Measurements from ENCODE around the gene MEGF6. TPM values are rescaled to one million over a fixed set of nuclear protein-coding genes. Genes with fewer than 3 reads are reported as not detected.

The MEGF6 gene
- total and polyA plus RNA-seq, 12 donors = 0.15 to 29.2 (median 8.2) TPM

DNA sequence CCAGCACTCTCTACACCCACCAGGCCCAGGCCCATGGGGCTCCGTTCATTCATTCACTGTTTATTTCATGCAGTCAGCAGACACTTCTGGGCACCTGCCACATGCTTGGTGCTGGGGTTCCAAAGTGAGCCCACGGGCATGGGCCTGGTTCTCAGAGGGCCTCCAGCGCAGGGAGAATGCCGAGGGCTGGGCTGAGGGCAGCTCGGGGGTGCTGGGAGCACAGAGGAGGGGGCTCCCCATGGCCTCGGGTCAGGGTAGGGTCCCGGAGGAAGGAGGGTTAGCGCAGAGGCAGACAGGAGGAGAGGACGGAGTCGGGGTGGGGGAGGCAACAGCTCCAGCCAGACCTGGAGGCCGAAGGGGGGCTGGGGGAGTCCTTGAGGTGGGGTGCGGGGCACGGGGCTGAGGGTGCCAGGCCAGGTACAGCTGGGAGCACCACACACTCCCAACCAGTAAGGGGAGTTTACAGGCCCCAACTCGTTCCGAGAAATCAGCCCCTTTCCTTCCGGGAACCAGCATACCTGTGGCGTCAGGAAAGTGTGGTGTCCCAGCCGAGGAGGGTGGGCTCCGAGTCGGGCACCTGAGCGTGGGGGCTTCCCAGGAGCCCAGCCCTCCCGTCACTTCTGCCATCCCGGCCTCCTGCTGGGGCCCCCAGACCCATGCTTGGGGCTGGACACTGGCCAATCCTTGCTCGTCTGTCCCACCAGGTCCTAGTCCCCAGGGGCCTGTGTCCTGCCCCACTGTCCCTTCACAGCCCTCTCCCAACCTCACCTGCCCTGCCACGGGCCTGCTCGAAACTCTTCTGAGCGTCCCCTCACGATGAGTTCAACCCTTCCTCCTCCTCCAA lies 146.0 kb downstream of the MEGF6 start:
- no peaks in the 10 kb centered on the region for H3K4me1 ChIP-seq (replicated peaks in 1 of 2)
- intact Hi-C loops (cut with DNase I) = no loop called here
- H3K4me3 ChIP-seq = no peak overlapping the region
- no peak overlapping the region for H3K27ac ChIP-seq
- TF ChIP-seq, protein P1, sequence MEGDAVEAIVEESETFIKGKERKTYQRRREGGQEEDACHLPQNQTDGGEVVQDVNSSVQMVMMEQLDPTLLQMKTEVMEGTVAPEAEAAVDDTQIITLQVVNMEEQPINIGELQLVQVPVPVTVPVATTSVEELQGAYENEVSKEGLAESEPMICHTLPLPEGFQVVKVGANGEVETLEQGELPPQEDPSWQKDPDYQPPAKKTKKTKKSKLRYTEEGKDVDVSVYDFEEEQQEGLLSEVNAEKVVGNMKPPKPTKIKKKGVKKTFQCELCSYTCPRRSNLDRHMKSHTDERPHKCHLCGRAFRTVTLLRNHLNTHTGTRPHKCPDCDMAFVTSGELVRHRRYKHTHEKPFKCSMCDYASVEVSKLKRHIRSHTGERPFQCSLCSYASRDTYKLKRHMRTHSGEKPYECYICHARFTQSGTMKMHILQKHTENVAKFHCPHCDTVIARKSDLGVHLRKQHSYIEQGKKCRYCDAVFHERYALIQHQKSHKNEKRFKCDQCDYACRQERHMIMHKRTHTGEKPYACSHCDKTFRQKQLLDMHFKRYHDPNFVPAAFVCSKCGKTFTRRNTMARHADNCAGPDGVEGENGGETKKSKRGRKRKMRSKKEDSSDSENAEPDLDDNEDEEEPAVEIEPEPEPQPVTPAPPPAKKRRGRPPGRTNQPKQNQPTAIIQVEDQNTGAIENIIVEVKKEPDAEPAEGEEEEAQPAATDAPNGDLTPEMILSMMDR (IDR thresholded peaks at IDR 0.05) = no peak
- no peak for TF ChIP-seq POLR2A (IDR thresholded peaks at IDR 0.05)
- WGBS, 4 donors = 66 to 77% (median 72%) methylated on average over 16 to 28 of the region's 28 CpGs
- no peaks in the 10 kb centered on the region for H3K27me3 ChIP-seq
- peak in 1 of 7 donors; percentile 10 for DNase-seq
- no peaks in the 10 kb centered on the region for H3K9me3 ChIP-seq (replicated peaks in 1 of 3)
- H3K36me3 ChIP-seq (replicated peaks in 1 of 2) = no peaks in the 10 kb centered on the region

DNA sequence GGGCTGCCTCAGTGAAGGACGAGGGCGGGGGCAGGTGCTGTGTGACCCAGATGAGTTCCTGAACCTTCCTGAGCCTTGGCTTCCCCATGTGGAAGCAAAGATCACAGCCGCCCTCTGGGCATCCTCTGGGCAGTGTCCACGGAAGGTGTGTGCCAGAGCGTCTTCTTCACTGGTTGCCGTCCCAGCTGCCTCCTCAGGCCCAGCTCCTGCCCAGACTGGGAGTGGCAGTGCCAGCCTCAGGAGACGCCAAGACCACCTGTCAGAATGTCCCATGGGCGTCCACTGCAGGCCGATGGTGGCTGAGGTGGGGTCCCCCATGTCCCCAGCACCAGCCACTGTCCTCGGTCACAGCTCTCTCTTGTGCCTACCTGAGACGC lies 146.7 kb downstream of the MEGF6 start:
- H3K4me3 ChIP-seq = no peak overlapping the region
- intact Hi-C loops (cut with DNase I) = no loop called here
- H3K27me3 ChIP-seq = no peaks in the 10 kb centered on the region
- H3K9me3 ChIP-seq (replicated peaks in 1 of 3) = no peaks in the 10 kb centered on the region
- no peaks in the 10 kb centered on the region for H3K36me3 ChIP-seq (replicated peaks in 1 of 2)
- WGBS, 4 donors = 73 to 83% (median 78%) methylated on average over 5 to 11 of the region's 11 CpGs
- TF ChIP-seq, protein P1 (IDR thresholded peaks at IDR 0.05) = no peak
- TF ChIP-seq POLR2A (IDR thresholded peaks at IDR 0.05) = no peak
- no peak overlapping the region for H3K27ac ChIP-seq
- DNase-seq = peak in 1 of 7 donors; percentile 11
- no peaks in the 10 kb centered on the region for H3K4me1 ChIP-seq (replicated peaks in 1 of 2)

GRCh38 chr1:3463891-3464648 lies 147.2 kb downstream of the MEGF6 start:
- 75 to 90% (median 81%) methylated on average over 7 to 21 of the region's 21 CpGs for WGBS, 4 donors
- Histone ChIP-seq H3K4me3 (no peak overlapping the region), H3K27me3 (no peaks in the 10 kb centered on the region), H3K4me1 (replicated peaks in 1 of 2) (no peaks in the 10 kb centered on the region), H3K9me3 (replicated peaks in 1 of 3) (no peaks in the 10 kb centered on the region), H3K36me3 (replicated peaks in 1 of 2) (no peaks in the 10 kb centered on the region), H3K27ac (no peak overlapping the region)
- intact Hi-C loops (cut with DNase I) = no loop called here
- TF ChIP-seq POLR2A (IDR thresholded peaks at IDR 0.05) = no peak
- TF ChIP-seq, protein P1 (IDR thresholded peaks at IDR 0.05) = no peak
- DNase-seq = peak in 1 of 7 donors; percentile 6

DNA sequence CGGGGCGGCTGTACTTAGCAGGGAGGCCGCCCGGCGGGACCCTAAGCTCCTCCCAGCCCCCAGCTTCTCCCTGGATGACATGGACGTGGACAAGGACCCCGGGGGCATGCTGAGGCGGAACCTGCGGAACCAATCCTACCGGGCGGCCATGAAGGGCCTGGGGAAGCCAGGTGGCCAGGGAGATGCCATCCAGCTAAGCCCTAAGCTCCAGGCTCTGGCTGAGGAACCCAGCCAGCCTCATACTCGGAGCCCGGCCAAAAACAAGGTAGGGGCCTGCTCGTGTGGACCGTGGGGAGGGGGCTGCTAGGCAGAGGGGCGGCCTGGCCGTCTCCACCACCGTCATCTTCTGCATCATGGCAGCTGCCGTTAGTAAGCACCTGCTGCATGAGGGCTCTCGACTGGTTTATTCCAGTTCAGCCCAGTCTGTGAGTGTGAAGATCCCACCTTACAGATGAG lies 147.9 kb downstream of the MEGF6 start:
- Histone ChIP-seq H3K27me3 (no peaks in the 10 kb centered on the region), H3K4me3 (no peak overlapping the region), H3K36me3 (replicated peaks in 1 of 2) (no peaks in the 10 kb centered on the region), H3K27ac (no peak overlapping the region), H3K4me1 (replicated peaks in 1 of 2) (no peaks in the 10 kb centered on the region), H3K9me3 (replicated peaks in 1 of 3) (no peaks in the 10 kb centered on the region)
- WGBS, 4 donors = 63 to 87% (median 76%) methylated on average over 7 to 20 of the region's 20 CpGs
- TF ChIP-seq POLR2A (IDR thresholded peaks at IDR 0.05) = no peak
- intact Hi-C loops (cut with DNase I) = no loop called here
- DNase-seq = no peak

Data from adrenal gland (tissue), 12 donors.